Fibroblast of skin of left biceps (primary cell): Measurements from ENCODE around the gene IFIT1B.
"Not testable (repeated sequence)": the region's sequence is repeated elsewhere in the genome, so short reads cannot be mapped to it uniquely, and the experiment has no call there.

ENCODE experiments used
- DNase-seq, 2 experiments: peaks; one replicate each; pipeline ENCODE4 v3.0.0-alpha.2; 2013; ENCODE audit warnings: low read depth in 2 of 2

Gene IFIT1B, protein sequence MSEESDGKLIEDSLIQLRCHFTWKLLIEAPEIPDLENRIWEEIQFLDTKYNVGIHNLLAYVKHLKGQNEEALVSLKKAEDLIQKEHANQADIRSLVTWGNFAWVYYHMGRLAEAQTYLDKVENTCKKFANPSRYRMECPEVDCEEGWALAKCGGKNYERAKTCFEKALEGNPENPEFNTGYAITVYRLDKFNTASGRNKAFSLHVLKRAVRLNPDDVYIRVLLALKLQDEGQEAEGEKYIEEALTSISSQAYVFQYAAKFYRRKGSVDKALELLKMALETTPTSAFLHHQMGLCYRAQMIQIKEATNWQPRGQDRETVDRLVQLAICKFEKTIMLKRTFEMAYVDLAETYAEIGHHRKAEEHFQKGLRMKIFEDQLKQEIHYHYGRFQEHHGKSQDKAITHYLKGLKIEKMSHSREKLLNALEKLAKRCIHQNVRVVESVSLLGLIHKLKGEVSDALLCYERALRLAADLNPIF

DNA sequence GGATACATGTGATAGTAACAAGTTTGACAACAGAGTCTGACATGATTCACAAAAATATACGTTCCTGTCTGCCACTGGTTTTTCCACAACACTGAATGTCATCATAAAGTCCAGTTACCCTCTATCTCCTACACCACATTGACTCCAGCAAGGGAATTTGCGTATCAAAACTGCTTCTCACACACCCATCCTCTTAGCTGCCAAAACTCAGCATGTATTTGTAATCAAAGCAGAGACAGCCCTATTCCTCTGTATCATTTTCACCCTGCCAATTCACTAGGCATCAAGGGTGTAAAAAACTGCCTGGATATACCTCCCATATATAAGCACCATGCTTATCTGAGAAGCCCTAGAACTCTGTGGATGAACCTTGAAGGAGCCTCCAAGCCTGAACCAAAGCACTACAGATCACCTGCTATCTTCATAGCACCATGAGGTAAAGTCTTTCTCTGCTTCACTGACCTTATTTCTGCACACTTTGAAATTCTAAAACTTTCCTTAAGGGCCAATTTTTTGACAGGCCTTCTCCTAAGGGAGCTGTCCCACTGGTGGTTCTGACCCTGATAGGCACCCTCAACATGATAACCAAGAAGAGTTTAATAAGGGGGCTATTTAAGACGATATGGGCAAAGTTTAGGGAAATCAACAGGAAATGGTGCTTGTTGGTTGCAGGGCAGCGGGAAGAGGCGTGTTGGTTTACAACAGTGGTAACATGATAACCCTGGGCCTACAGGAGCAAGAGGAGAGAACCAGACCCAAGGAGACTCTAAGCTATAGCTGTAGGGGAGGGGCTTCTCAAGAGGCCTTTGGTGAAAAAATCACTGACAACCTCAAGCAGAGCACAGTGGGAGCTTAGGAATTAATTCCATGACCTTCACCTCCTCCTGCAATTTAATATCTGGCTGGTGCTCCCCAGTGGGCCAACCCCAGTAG is at the start of gene IFIT1B:
Gene IFIT1B (plus strand): TSS at position 352 of the 933 bp plus-strand sequence. CDS start 80 bp downstream, at position 432.
- DNase-seq, result no peak

DNA sequence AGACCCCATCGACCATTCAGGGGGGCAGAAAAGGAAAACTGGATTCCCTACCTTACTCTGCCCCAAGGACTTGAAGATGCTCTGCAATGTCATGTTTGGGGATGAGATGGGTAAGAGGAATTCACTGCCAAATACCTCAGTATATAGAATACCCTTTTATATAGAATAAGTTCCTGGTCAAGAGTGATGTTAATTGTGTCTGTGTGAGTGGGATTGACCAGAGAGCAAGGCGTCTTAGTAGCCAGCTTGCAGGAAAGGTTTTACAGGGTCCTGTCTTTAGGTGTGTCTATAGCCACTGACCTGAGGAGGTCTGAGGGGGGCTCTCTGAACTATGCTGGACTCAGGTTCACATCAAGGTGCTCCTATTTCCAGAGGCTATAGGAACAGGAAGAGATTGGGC is 48.7 kb upstream of the IFIT1B start:
- DNase-seq, result no peak

DNA sequence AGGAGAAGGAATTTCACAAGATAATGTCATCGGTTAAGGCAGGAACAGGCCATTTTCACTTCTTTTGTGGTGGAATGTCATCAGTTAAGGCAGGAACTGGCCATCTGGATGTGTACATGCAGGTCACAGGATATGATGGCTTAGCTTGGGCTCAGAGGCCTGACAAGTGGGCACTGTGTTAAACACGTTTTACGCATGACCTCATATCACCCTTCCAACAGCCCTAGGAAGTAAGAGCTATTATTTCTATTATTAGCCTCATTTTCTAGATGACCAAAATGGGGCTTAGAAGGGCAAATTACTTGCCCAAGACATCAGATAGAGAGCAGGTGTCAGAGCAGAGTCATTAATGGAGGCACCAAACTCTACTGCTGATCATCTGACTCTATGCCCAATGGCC is 47.8 kb upstream of the IFIT1B start:
- not testable (repeated sequence) for DNase-seq

DNA sequence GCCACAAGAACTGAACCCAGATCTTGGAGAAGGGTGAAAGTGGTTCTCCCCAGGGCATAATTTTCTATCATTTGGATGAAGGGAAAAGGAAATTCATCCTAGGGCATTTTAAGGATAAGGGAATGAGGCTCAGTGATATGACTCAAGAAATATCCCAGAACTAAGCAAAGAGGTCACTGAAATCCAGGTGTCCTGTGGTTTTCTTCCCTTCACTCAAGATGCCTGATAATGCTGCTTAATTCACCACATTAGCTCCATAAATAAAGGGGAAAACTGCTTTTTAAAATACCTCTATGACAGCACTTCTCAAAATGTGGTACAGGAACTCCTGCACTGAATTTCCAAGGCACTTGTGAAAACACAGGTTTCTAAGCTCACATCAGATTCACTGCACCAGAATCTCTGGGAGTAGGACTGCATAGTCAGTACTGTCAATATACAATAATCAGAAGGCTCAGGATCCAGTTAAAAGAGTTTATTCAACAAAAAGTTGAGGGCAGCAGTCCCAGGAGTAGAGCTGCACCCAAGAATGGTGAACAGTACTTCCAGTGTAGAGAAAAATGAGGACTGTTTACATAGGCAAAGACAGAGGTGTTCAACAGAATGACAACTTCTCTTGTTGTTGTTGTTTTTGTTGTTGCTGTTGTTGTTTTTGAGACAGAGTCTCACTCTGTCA is 47.2 kb upstream of the IFIT1B start:
- no peak for DNase-seq

DNA sequence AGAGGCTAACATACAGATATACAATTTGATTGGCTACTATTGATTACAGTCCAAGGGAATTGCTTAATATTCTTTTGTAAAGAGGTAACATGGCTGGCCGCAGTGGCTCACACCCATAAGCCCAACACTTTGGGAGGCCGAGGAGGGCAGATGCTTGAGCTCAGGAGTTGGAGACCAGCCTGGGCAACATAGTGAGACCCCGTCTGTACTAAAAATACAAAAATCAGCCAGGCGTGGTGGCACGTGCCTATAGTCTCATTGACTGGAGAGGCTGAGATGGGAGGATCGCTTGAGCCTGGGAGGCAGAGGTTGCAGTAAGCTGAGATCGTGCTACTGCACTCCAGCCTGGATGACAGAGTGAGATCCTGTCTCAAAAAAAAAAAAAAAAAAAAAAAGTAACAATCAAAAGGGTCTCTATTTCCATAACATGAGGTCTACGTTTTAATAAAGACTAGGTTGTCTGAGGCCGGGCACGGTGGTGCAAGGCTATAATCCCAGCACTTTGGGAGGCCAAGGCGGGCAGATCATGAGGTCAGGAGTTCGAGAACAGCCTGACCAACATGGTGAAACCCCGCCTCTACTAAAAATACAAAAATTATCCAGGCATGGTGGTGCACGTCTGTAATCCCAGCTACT is 46.3 kb upstream of the IFIT1B start:
- DNase-seq, result not testable (repeated sequence)

DNA sequence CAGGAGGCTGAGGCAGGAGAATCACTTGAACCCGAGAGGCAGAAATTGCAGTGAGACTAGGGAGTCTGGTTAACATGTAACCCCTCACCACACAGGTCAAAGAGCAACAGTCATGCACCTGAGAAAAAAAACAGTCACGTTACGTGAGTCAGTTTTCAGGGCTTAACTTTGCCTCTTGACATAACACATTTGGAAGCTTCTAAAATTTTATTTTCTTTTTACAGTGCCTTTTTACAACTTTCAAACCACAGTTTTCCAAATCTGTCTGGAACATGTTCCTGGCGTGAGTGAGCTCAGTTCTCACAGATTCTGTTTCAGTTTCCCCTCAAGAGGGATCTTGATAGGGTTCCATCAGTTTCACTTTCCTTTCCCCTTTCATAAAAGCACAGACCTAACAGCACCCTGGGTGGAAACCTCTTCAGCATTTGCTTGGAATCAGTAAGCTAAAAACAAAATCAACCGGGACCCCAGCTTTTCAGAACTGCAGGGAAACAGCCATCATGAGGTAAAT is 45.7 kb upstream of the IFIT1B start:
- DNase-seq, result no peak

DNA sequence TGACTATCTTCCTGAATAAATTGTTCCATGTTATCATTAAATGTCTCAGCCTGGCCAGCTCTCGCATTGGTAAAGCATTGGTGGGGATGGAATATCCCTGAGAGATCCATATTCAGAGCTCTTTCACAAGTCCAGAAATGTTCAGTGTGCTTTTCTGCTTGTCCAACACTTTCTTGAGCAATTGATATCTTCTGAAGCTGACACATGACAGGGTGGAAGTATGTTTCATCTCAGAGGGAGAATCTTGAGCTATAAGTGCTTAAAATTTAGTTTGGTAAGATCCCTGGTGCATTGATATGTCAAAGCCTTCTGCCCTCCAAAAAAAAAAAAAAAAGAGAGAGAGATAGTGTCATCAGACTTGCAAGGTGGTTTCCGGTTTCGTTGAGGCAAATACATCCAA is 42.6 kb upstream of the IFIT1B start:
- DNase-seq, result no peak

DNA sequence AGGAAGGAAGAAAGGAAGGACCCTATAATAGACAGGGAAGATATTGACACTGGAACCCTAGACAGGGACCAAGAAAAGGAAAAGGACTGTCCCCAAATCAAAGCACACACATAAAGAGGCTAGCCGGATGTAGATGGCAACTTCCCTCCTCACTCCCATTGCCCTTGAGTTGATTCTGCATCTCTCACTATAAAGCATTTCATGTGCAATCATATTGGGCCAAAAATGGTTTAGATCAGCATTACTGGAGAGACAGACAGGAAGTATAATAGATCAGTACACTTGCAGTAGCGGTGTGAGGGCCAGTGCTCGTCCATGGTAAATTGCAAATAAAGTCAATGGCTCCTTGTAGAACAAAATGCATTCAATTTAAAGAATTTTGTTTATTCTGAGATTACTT is 41.6 kb upstream of the IFIT1B start:
- no peak for DNase-seq

DNA sequence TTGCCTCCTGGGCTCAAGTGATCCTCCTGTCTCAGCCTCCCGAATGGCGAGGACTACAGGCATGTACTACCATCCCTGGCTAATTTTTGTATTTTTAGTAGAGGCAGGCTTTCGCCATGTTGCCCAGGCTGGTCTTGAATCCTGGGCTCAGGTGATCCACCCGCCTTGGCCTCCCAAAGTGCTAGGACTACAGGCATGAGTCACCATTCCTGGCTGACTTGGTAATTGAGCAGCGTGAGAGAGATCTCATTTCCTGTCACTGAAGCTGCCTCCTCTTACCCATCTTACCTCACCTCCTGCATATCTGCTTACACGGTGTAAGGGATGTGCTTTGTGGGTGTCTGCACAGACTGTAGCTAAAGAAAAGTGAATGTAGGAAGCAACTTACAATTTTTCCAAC is 40.4 kb upstream of the IFIT1B start:
- no peak for DNase-seq

DNA sequence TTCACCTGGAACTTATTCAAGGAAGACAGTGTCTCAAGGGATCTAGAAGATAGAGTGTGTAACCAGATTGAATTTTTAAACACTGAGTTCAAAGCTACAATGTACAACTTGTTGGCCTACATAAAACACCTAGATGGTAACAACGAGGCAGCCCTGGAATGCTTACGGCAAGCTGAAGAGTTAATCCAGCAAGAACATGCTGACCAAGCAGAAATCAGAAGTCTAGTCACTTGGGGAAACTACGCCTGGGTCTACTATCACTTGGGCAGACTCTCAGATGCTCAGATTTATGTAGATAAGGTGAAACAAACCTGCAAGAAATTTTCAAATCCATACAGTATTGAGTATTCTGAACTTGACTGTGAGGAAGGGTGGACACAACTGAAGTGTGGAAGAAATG is 39.1 kb upstream of the IFIT1B start:
- no peak for DNase-seq

DNA sequence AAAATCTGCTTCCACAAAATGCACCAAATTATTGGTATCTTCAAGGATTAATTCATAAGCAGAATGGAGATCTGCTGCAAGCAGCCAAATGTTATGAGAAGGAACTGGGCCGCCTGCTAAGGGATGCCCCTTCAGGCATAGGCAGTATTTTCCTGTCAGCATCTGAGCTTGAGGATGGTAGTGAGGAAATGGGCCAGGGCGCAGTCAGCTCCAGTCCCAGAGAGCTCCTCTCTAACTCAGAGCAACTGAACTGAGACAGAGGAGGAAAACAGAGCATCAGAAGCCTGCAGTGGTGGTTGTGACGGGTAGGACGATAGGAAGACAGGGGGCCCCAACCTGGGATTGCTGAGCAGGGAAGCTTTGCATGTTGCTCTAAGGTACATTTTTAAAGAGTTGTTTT is 38.0 kb upstream of the IFIT1B start:
- no peak for DNase-seq

DNA sequence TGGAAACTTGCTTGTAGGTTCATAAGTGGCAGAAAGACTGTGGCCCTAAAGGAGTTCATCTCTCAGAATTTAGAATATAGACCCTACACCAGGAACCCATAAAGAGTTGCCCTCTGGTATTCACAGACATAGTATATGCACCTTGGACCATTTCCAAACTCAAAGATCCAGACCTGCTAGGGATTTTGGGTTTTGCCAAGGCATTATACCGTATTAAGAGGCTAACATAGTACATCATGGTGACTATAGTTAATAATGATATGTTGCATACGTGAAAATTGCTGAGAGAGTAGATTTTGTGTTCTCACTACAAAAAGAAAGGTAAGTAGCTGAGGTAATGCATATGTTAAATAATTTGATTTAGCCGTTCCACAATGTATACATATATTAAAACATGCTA is 36.2 kb upstream of the IFIT1B start:
- DNase-seq, result no peak

DNA sequence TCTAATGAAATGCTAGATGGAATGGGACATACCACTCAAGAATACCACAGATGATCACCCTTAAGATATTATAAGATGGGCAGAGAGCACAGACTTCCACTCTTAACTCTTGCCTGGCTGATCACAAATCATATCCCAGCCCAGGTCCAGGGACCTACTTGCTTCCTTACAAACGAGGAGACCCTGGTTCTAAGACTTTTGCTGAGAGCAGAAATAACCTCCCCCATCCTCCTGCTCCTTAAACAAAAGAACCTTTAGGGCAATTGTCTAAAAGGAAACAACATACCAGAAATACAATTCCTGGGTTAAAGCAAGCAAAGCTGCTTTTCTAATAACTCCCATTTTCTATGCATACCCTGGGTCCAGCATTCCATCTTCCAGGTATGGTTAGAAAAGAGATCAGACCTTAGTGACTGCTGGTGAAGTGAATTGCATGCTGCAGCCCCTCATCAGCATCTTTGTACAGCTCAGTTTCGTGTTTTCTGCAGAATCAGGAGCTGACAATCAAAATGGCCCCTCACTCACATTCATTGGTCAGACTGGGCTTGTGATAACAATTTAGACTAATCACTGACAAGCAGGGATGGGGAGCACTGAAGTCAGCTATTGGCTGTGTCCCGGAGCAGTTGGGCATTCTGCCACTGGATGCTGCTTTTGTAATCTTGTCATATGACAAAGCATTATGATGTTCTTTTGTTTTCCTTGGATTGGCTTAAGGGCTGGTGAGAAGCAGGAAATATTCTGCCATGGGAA is 35.5 kb upstream of the IFIT1B start:
- DNase-seq, result no peak

DNA sequence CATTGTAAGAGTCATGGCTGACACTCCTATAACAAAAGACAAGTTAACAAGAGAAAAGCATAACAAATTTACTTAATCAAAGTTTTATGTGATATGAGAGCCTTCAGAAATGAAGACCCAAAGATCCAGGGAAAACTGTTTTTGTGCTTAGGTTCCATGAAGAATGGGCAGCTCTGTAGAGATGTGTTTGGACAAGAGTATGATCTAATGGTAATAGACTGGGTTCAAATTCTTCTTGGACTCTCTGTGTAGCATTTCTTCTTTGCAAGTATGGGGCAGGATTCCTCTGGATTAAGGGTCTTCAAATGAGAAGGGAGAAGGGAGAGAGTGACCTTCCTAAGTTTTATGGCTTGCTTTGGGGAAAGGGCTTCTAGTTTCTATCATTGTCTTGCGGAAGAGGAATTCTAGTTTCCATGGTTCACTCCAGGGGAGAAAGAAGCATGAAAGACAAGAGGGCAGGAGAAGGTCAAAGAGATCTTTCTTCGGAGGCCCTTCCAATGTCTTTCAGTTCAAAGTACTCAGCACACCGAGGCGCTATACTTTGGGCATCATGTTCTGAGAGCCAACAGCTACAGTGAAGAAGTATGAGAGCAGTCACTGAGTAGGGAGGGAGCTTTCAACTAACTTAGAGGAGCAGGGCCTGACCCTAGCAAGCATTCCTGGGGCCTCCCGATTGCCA is 34.6 kb upstream of the IFIT1B start:
- DNase-seq, result no peak

DNA sequence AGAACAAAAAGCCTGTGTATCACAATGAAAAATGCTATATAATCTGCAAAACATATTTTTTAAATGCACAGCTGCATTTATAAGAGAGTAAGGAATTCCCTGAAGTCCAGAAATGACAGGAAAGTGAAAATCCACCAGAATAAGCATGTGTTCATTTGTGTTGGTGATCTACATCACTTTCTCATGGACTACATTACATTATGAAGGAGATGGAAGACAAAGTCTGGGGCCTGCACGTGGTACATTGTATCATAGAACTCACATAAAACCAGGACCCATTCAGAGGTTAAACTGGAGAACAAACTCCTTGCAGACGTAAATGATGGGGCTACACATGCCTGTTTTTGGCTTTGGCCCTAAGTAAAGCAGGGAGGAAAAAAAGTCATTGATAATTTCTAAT is 33.7 kb upstream of the IFIT1B start:
- DNase-seq, result no peak

DNA sequence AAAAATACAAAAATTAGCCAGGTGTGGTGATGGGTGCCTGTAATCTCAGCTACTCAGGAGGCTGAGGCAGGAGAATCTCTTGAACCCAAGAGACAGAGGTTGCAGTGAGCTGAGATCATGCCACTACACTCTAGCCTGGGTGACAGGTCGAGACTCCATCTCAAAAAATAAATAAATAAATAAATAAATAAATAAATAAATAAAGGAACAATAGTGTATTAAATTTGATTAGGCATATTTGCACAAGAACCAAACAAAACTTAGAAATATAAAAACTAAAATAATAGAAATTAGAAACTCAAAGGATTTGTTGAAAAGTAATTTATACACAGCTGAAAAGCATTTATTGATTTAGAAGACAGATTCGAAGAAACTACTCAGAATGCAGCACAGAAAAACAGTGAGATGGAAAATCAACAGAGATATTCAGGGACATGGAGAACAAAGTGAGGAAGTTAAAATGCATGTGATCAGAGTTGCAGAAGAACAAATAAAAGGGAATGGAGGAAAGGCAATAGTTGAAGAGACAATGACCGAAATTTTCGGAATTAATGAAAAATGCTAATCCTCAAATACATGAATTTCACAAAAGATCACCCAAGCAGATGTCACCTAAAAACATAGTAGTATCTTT is 32.4 kb upstream of the IFIT1B start:
- DNase-seq, result no peak

DNA sequence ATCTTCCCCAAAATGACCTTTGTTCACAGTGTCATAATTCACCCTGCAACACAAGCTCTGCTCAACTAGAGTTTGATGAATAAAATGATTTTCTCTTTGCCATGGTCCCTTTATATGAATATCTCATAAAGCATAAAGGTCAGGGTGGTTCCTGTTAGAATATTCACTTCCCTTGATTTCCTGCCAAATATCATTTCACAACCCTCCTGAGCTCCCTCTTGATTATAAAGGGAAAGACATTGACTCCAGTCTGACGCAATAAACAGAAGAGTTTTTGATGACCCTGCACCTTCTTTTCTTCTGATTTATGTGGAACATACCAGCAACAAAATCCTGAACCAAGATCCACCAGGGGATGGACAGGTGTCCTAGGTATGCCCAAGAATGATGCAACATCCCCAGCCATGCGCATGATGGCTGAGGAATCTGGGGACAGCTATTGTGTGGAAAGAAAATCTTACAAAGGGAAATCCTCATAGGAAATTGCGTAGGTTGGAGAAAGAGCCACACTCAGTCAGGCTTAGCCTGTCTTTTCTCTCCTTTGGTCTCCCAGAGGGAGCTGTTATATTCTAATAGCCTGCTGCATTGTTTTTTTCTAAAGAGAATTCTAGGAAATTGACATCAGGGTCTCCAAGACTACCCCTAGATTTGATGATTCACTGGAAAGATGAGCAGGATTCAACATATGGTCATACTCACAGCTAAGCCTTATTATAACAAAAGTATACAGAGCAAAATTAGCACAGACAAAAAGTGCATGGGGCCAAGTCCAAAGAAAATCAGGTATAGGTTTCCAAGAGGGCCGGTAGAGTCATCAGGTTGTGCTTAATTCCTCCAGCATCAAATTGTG is 31.2 kb upstream of the IFIT1B start:
- no peak for DNase-seq

DNA sequence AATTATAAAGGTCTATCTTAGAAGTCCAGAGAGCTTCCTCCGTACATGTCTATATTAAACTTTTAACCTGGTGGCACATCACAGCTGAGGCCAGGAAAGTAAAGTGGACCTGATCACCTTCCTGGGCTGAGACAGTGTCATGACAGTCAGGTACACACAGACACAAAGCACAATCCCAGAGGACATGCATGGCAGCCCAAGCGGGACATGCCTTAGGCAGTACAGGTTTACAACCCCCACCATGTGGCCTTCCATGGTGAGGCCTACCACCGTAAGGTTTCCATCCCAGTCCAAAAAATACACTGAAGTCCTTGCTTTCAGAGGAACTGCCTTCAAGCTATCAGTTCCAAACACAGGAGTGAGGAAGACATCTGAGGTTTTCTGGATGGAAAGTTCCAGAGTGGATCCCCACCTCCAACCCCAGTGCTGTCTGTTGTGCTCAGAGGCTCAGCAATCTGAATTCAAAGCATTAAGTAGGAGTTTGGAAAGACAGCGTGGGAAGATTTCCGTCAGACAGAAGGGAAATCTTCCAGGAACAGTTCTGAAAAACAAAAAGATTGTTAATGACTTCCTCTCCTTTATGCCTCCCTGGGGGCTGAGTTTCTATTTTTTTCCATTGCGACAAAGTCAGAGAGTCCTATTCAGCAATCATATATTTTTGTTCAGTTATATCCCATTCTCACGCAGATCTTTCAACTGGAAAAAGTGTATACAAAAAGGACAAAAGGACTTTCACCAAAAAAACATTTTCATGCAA is 30.0 kb upstream of the IFIT1B start:
- DNase-seq, result no peak
